B cell (primary cell): ENCODE results near the gene NTPCR. TPM values are rescaled to one million over a fixed set of nuclear protein-coding genes. Genes with fewer than 3 reads are reported as not detected.

ENCODE experiments used
- ATAC-seq: fragments of 200-7000 bp; cut with Tn5 transposase; one replicate; pipeline ENCODE4 v1.10.0; 2021; ENCODE audit warnings: low read depth, mild to moderate bottlenecking, moderate number of reproducible peaks, moderate library complexity
- CTCF ChIA-PET: fragments of 350-600 bp; sonication (Branson Sonifier 250); formaldehyde crosslinking; loops from one replicate; lab custom pipeline; 2021; ENCODE audit warnings: antibody characterized with exemption, inconsistent platforms; lab: Charles Lee
- POLR2A ChIA-PET: fragments of 350-600 bp; sonication (Branson Sonifier 250); formaldehyde crosslinking; loops from one replicate; lab custom pipeline; 2021; ENCODE audit warnings: antibody characterized with exemption; lab: Charles Lee
- DNase-seq: peaks from one replicate; pipeline ENCODE4 v3.0.0; 2013
- H2AFZ ChIP-seq: 2 replicates; pipeline ENCODE4 v1.6.1; 2012; ENCODE audit warnings: mild to moderate bottlenecking, low read depth, low read length; ENCODE audit not compliant: insufficient read depth, poor library complexity, severe bottlenecking
- H3K27ac ChIP-seq, 2 donors: 1 replicate in 1 of 2; 2 replicates in 1 of 2; pipeline ENCODE4 v1.5.1; 2012 to 2013; ENCODE audit warnings: low read length in 2 of 2, mild to moderate bottlenecking in 2 of 2, moderate library complexity in 1 of 2
- H3K27me3 ChIP-seq, 4 experiments: fragments of 200-600 bp in 1 of 4; sonication (generic) in 1 of 4; replicated peaks in 1 of 4; 1 replicate in 2 of 4; 2 replicates in 2 of 4; pipeline versions ENCODE4 v1.6.1 to v1.7.0; 2013 to 2016; ENCODE audit warnings: low read length in 3 of 4, mild to moderate bottlenecking in 2 of 4, mixed read lengths in 1 of 4, moderate library complexity in 1 of 4; ENCODE audit not compliant: insufficient read depth in 4 of 4, control insufficient read depth in 3 of 4; ENCODE audit errors: control extremely low read depth in 1 of 4
- H3K36me3 ChIP-seq, 2 experiments: replicated peaks in 1 of 2; 1 replicate in 1 of 2; 2 replicates in 1 of 2; pipeline versions ENCODE4 v1.6.1 to v1.7.1; 2013; ENCODE audit warnings: low read length in 1 of 2; ENCODE audit not compliant: insufficient read depth in 2 of 2, control insufficient read depth in 1 of 2; ENCODE audit errors: control extremely low read depth in 1 of 2, extremely low read depth in 1 of 2
- H3K4me1 ChIP-seq, 2 donors: fragments of 200-600 bp in 1 of 2; sonication (generic) in 1 of 2; 1 replicate in 1 of 2; 2 replicates in 1 of 2; pipeline versions ENCODE4 v1.5.1 to v1.6.1; 2013 to 2017; ENCODE audit warnings: low read length in 2 of 2; ENCODE audit not compliant: control insufficient read depth in 2 of 2, insufficient read depth in 2 of 2
- H3K4me2 ChIP-seq: replicated peaks from 2 replicates; pipeline ENCODE3; 2012; ENCODE audit warnings: mild to moderate bottlenecking, low read depth, low read length; ENCODE audit not compliant: poor library complexity, severe bottlenecking
- H3K4me3 ChIP-seq, 5 experiments: fragments of 200-600 bp in 1 of 5; sonication (generic) in 1 of 5; 1 replicate in 3 of 5; 2 replicates in 2 of 5; pipeline versions ENCODE4 v1.5.1 to v1.7.0; 2011 to 2016; ENCODE audit warnings: low read length in 4 of 5, mild to moderate bottlenecking in 4 of 5, low read depth in 2 of 5, control low read depth in 1 of 5, moderate library complexity in 1 of 5; ENCODE audit not compliant: insufficient read depth in 1 of 5; ENCODE audit errors: control extremely low read depth in 1 of 5, extremely low read depth in 1 of 5
- H3K79me2 ChIP-seq: fragments of 200-600 bp; sonication (generic); one replicate; pipeline ENCODE4 v1.6.0; 2016; ENCODE audit warnings: low read length; ENCODE audit not compliant: control insufficient read depth, insufficient read depth
- H3K9ac ChIP-seq: fragments of 200-600 bp; sonication (generic); 2 replicates; pipeline ENCODE4 v1.6.1; 2017; ENCODE audit warnings: mild to moderate bottlenecking, low read length, moderate library complexity
- H3K9me3 ChIP-seq, 3 donors: one replicate each; pipeline versions ENCODE4 v1.6.1 to v1.7.1; 2013; ENCODE audit warnings: low read length in 2 of 3; ENCODE audit not compliant: control insufficient read depth in 2 of 3, insufficient read depth in 1 of 3; ENCODE audit errors: control extremely low read depth in 1 of 3
- H4K20me1 ChIP-seq: 2 replicates; pipeline ENCODE4 v1.6.0; 2012; ENCODE audit warnings: mild to moderate bottlenecking, low read length; ENCODE audit not compliant: insufficient read depth, control insufficient read depth, poor library complexity, severe bottlenecking
- H3K27ac Mint-ChIP-seq: one replicate; pipeline ENCODE4 v1.8.0; 2021; ENCODE audit warnings: mixed read lengths
- H3K27me3 Mint-ChIP-seq: one replicate; pipeline ENCODE4 v1.8.0; 2021; ENCODE audit warnings: mixed read lengths
- H3K4me1 Mint-ChIP-seq: one replicate; pipeline ENCODE4 v1.8.0; 2021; ENCODE audit warnings: mixed read lengths
- H3K4me3 Mint-ChIP-seq: one replicate; pipeline ENCODE4 v1.8.0; 2021; ENCODE audit warnings: mixed read lengths
- H3K9me3 Mint-ChIP-seq: one replicate; pipeline ENCODE4 v1.8.0; 2022; ENCODE audit warnings: mixed read lengths; ENCODE audit not compliant: insufficient read depth
- CTCF ChIP-seq: fragments of 200-600 bp; IDR thresholded peaks from one replicate; pipeline ENCODE4 v1.8.0; 2022; ENCODE audit warnings: antibody characterized with exemption, mild to moderate bottlenecking
- EZH2 ChIP-seq: IDR thresholded peaks from 2 replicates; pipeline ENCODE4 v1.6.1; 2012; ENCODE audit warnings: borderline replicate concordance, low read depth, mild to moderate bottlenecking, moderate library complexity, low read length; ENCODE audit not compliant: insufficient read depth, poor library complexity, severe bottlenecking
- WGBS: methylation state at CpG from one replicate; pipeline ENCODE4 v1.1.5; 2013; ENCODE audit warnings: missing lambda C conversion rate; ENCODE audit not compliant: insufficient coverage; 5-methylcytosine and 5-hydroxymethylcytosine counted together
- intact Hi-C: fragments of 100-400 bp; cut with micrococcal nuclease; formaldehyde crosslinking; loops from one replicate; pipeline ENCODE4 v1.10.0; 2022
- polyA plus RNA-seq: library from polyadenylated mRNA; depleted of rRNA; stranded (reverse); fragments of >200 nt; gene quantifications from 2 replicates; pipeline ENCODE4 v1.2.3, GENCODE V29; 2012
- total RNA-seq, 2 donors: library from RNA; stranded (reverse); fragments of 120-200 nt in 1 of 2; gene quantifications; 1 replicate in 1 of 2; 2 replicates in 1 of 2; pipeline versions ENCODE4 v1.2.3 to v1.2.4, GENCODE V29; 2013 to 2022

Gene NTPCR
- total and polyA plus RNA-seq, 2 donors (not counting 1 experiment from before 2014, with no cell fraction given) = 7.6 to 16.5 TPM

GRCh38 chr1:233027046-233027445, 76.6 kb downstream of the NTPCR start:
- Histone ChIP-seq H3K9ac (no peak overlapping the region), H3K4me1 (no peaks in the 10 kb centered on the region), H3K4me3 (no peak overlapping the region), H3K27ac (no peak overlapping the region), H2AFZ (no peak overlapping the region), H3K79me2 (no peaks in the 10 kb centered on the region), H3K4me2 (no peak overlapping the region), H3K9me3 (no peaks in the 10 kb centered on the region), H4K20me1 (no peaks in the 10 kb centered on the region), H3K36me3 (no peaks in the 10 kb centered on the region), H3K27me3 (no peaks in the 10 kb centered on the region)
- H3K4me3 Mint-ChIP-seq = no peak overlapping the region
- WGBS = 94% methylated on average over 3 of the region's 5 CpGs
- ATAC-seq (no peak), DNase-seq (no peak)
- H3K4me1 Mint-ChIP-seq = no peaks in the 10 kb centered on the region
- intact Hi-C loops = no loop called here
- H3K27me3 Mint-ChIP-seq = no peaks in the 10 kb centered on the region
- no peaks in the 10 kb centered on the region for H3K9me3 Mint-ChIP-seq
- ChIA-PET POLR2A (no interaction called here), CTCF (no interaction called here)
- H3K27ac Mint-ChIP-seq = no peak overlapping the region
- TF ChIP-seq CTCF = no peak
- TF ChIP-seq EZH2 = no peak

GRCh38 chr1:233031521-233031920, 81.1 kb downstream of the NTPCR start:
- ATAC-seq = no peak
- CTCF ChIA-PET = no interaction called here
- H3K27ac ChIP-seq = no peak overlapping the region
- H3K9ac ChIP-seq = no peak overlapping the region
- Mint-ChIP-seq H3K27ac (no peak overlapping the region), H3K27me3 (no peaks in the 10 kb centered on the region), H3K4me1 (no peaks in the 10 kb centered on the region), H3K4me3 (no peak overlapping the region), H3K9me3 (no peaks in the 10 kb centered on the region)
- TF ChIP-seq EZH2 (no peak), CTCF (no peak)
- H3K9me3 ChIP-seq = peaks cover 0 to 6% (median 0%) of the 10 kb centered on the region in 3 donors
- POLR2A ChIA-PET = no interaction called here
- no peak for DNase-seq
- H3K4me3 ChIP-seq = no peak overlapping the region
- intact Hi-C loops = no loop called here
- H3K79me2 ChIP-seq = no peaks in the 10 kb centered on the region
- no peaks in the 10 kb centered on the region for H3K4me1 ChIP-seq
- H4K20me1 ChIP-seq = no peaks in the 10 kb centered on the region
- no peaks in the 10 kb centered on the region for H3K36me3 ChIP-seq
- no peak overlapping the region for H2AFZ ChIP-seq
- no peak overlapping the region for H3K4me2 ChIP-seq
- 100% methylated on average over 1 of the region's 3 CpGs for WGBS
- no peaks in the 10 kb centered on the region for H3K27me3 ChIP-seq
